ENCODE measurements around the gene TNFRSF12A.
"Not testable (repeated sequence)": the region's sequence is repeated elsewhere in the genome, so short reads cannot be mapped to it uniquely, and the experiment has no call there.

Gene TNFRSF12A

GRCh38 chr16:3051009-3051408 is 30.8 kb downstream of the TNFRSF12A start:
- CTCF ChIA-PET = interaction anchor here (0.5 kb wide), 1 partner anchor 17 kb away, joined by 4 read pairs; no protein-coding TSS in a partner anchor
- DNase-seq (ENCODE audit: extremely low spot score) = no peak
- no peak for TF ChIP-seq LEF1 (IDR thresholded peaks at IDR 0.05; ENCODE audit: borderline replicate concordance)
- POLR2A ChIA-PET = interaction anchor here (0.9 to 1.3 kb wide), 4 partner anchors 19 to 98 kb away, joined by 3 to 4 read pairs (median 3); partner anchors contain the start of gene PKMYT1

GRCh38 chr16:3051494-3051893 is 31.3 kb downstream of the TNFRSF12A start:
- POLR2A ChIA-PET = interaction anchor here (0.9 to 1.0 kb wide), 2 partner anchors 20 to 21 kb away, joined by 3 to 4 read pairs; no protein-coding TSS in a partner anchor
- DNase-seq (ENCODE audit: extremely low spot score) = no peak
- TF ChIP-seq FOXA1 (IDR thresholded peaks at IDR 0.05) = no peak
- TF ChIP-seq HDGF (IDR thresholded peaks at IDR 0.05; ENCODE audit: borderline replicate concordance) = no peak
- no peak for TF ChIP-seq FOXM1 (IDR thresholded peaks at IDR 0.05; ENCODE audit: borderline replicate concordance)
- TF ChIP-seq SUZ12 (IDR thresholded peaks at IDR 0.05) = no peak
- no peak for TF ChIP-seq NFRKB (IDR thresholded peaks at IDR 0.05)
- TF ChIP-seq PKNOX1 (IDR thresholded peaks at IDR 0.05) = no peak
- TF ChIP-seq ZNF384 (IDR thresholded peaks at IDR 0.05) = no peak
- no peak for TF ChIP-seq TARDBP (IDR thresholded peaks at IDR 0.05)
- TF ChIP-seq BHLHE40 (IDR thresholded peaks at IDR 0.05; ENCODE audit: borderline replicate concordance) = no peak
- TF ChIP-seq FOXK2 (IDR thresholded peaks at IDR 0.05) = no peak
- TF ChIP-seq SP1 (IDR thresholded peaks at IDR 0.05) = no peak
- TF ChIP-seq LEF1 (IDR thresholded peaks at IDR 0.05; ENCODE audit: borderline replicate concordance) = no peak
- no peak for TF ChIP-seq CTBP1 (IDR thresholded peaks at IDR 0.05; ENCODE audit: borderline replicate concordance)
- no peak for TF ChIP-seq ELF4 (IDR thresholded peaks at IDR 0.05)
- TF ChIP-seq L3MBTL2 (conservative IDR thresholded peaks at IDR 0.05) = no peak
- no peak for TF ChIP-seq ARNT (IDR thresholded peaks at IDR 0.05)
- CTCF ChIA-PET = interaction anchor here (0.5 kb wide), 1 partner anchor 18 kb away, joined by 4 read pairs; no protein-coding TSS in a partner anchor

GRCh38 chr16:3052571-3053329 is 32.6 kb downstream of the TNFRSF12A start:
- POLR2A ChIA-PET; CTCF ChIA-PET; DNase-seq (ENCODE audit: extremely low spot score): not testable (repeated sequence)

- CTCF ChIA-PET; DNase-seq (ENCODE audit: extremely low spot score); POLR2A ChIA-PET: not testable (repeated sequence)
These were observed 33.2 kb downstream of the TNFRSF12A start for GRCh38 chr16:3053330-3053710.

- POLR2A ChIA-PET = interaction anchor here (1.0 to 1.8 kb wide), 2 partner anchors 20 to 74 kb away, joined by 3 to 4 read pairs; no protein-coding TSS in a partner anchor
- CTCF ChIA-PET = no interaction called here
- TF ChIP-seq ZNF384 (IDR thresholded peaks at IDR 0.05) (no peak), L3MBTL2 (conservative IDR thresholded peaks at IDR 0.05) (no peak), FOXA1 (IDR thresholded peaks at IDR 0.05) (no peak), LEF1 (IDR thresholded peaks at IDR 0.05; ENCODE audit: borderline replicate concordance) (no peak), PKNOX1 (IDR thresholded peaks at IDR 0.05) (no peak), SP1 (IDR thresholded peaks at IDR 0.05) (no peak), NFRKB (IDR thresholded peaks at IDR 0.05) (no peak), ELF4 (IDR thresholded peaks at IDR 0.05) (no peak), HDGF (IDR thresholded peaks at IDR 0.05; ENCODE audit: borderline replicate concordance) (no peak), FOXM1 (IDR thresholded peaks at IDR 0.05; ENCODE audit: borderline replicate concordance) (no peak), ARNT (IDR thresholded peaks at IDR 0.05) (no peak), FOXK2 (IDR thresholded peaks at IDR 0.05) (no peak), TARDBP (IDR thresholded peaks at IDR 0.05) (no peak)
- no peak for DNase-seq (ENCODE audit: extremely low spot score)
These were observed 35.0 kb downstream of the TNFRSF12A start for GRCh38 chr16:3054965-3055733.

- ChIA-PET CTCF (interaction anchor here (0.6 kb wide), 1 partner anchor 40 kb away, joined by 4 read pairs; no protein-coding TSS in a partner anchor), POLR2A (interaction anchor here (0.6 to 1.8 kb wide), 2 partner anchors 74 to 116 kb away, joined by 3 to 4 read pairs; no protein-coding TSS in a partner anchor)
- DNase-seq (ENCODE audit: extremely low spot score) = not testable (repeated sequence)
These were observed 35.6 kb downstream of the TNFRSF12A start for GRCh38 chr16:3055734-3056115.

- POLR2A ChIA-PET = interaction anchor here (0.6 to 1.8 kb wide), 2 partner anchors 73 to 115 kb away, joined by 3 to 4 read pairs; no protein-coding TSS in a partner anchor
- CTCF ChIA-PET = interaction anchor here (0.6 kb wide), 1 partner anchor 39 kb away, joined by 4 read pairs; no protein-coding TSS in a partner anchor
- DNase-seq (ENCODE audit: extremely low spot score) = no peak
- TF ChIP-seq FOXK2 (IDR thresholded peaks at IDR 0.05) (no peak), ARNT (IDR thresholded peaks at IDR 0.05) (no peak), CTBP1 (IDR thresholded peaks at IDR 0.05; ENCODE audit: borderline replicate concordance) (no peak), ELF4 (IDR thresholded peaks at IDR 0.05) (no peak), SP1 (IDR thresholded peaks at IDR 0.05) (no peak), BHLHE40 (IDR thresholded peaks at IDR 0.05; ENCODE audit: borderline replicate concordance) (no peak)
These were observed 36.4 kb downstream of the TNFRSF12A start for GRCh38 chr16:3056336-3057180.

Data from HEK293T (cell line).